HL-60/S4 treated with retinoic acid at 250 ng/mL for 4 days and 3 days (cell line): ENCODE data around the gene EDN2.

Experiments used
- in situ Hi-C: fragments of 300-500 bp; cut with MboI; formaldehyde crosslinking; loops from 2 replicates; pipeline ENCODE4 v1.7.0; 2022; ENCODE audit warnings: low sequenced_read_pairs

Gene EDN2

GRCh38 chr1:41518471-41518870, 34.0 kb upstream of the EDN2 start:
- in situ Hi-C loops, result no loop called here

GRCh38 chr1:41517062-41517438, 32.6 kb upstream of the EDN2 start:
- in situ Hi-C loops, result no loop called here

GRCh38 chr1:41516168-41517061, 31.9 kb upstream of the EDN2 start:
- in situ Hi-C loops, result no loop called here

- in situ Hi-C loops, result no loop called here
Measured at GRCh38 chr1:41515778-41516167, 31.3 kb upstream of the EDN2 start.

GRCh38 chr1:41515131-41515678, 30.7 kb upstream of the EDN2 start:
- in situ Hi-C loops, result no loop called here

- in situ Hi-C loops, result no loop called here
Measured at GRCh38 chr1:41514381-41514780, 29.9 kb upstream of the EDN2 start.

- in situ Hi-C loops, result no loop called here
Measured at GRCh38 chr1:41513383-41513735, 28.9 kb upstream of the EDN2 start.

GRCh38 chr1:41512701-41513382, 28.4 kb upstream of the EDN2 start:
- in situ Hi-C loops, result no loop called here

GRCh38 chr1:41511239-41511540, 26.7 kb upstream of the EDN2 start:
- in situ Hi-C loops, result no loop called here

- in situ Hi-C loops, result no loop called here
Measured at GRCh38 chr1:41510531-41511238, 26.2 kb upstream of the EDN2 start.

GRCh38 chr1:41509270-41509671, 24.8 kb upstream of the EDN2 start:
- in situ Hi-C loops, result no loop called here

- in situ Hi-C loops, result no loop called here
Measured at GRCh38 chr1:41508290-41508689, 23.8 kb upstream of the EDN2 start.

- in situ Hi-C loops, result no loop called here
Measured at GRCh38 chr1:41507836-41508235, 23.4 kb upstream of the EDN2 start.

GRCh38 chr1:41507110-41507720, 22.7 kb upstream of the EDN2 start:
- in situ Hi-C loops, result no loop called here

- in situ Hi-C loops, result no loop called here
Measured at GRCh38 chr1:41504114-41505035, 19.9 kb upstream of the EDN2 start.

- in situ Hi-C loops, result no loop called here
Measured at GRCh38 chr1:41503538-41504113, 19.1 kb upstream of the EDN2 start.

GRCh38 chr1:41502912-41503311, 18.4 kb upstream of the EDN2 start:
- in situ Hi-C loops, result no loop called here

GRCh38 chr1:41501581-41501980, 17.1 kb upstream of the EDN2 start:
- in situ Hi-C loops, result no loop called here

- in situ Hi-C loops, result no loop called here
Measured at GRCh38 chr1:41500781-41501518, 16.5 kb upstream of the EDN2 start.
